ENCODE results near the gene VGLL4. TPM values are rescaled to one million over a fixed set of nuclear protein-coding genes. Genes with fewer than 3 reads are reported as not detected.

The VGLL4 gene
- total RNA-seq, 5 donors from 2014 or later (not counting 1 experiment from before 2014, with no cell fraction given), result 24.7 to 33.4 (median 28.4) TPM

DNA sequence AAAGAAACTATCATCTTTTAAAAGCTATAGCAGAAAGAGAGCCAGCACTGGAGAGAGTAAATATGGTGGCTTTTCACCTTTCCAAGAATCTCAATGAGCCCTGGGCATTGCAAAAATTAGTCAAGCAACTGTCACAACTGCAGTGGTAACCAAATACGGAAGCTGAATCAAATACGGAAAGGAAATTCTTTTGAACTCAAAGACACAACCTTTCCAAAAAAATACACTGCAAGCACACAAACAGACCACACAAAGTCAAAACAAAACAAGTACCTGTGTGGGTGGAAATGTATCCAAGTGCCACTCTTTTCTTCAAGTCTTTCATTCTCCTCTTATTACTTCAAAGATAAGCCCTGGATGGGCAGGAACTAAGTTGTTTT lies 17.6 kb downstream of the VGLL4 start:
- H3K4me3 ChIP-seq (ENCODE audit: control insufficient read depth in 1 of 2, extremely low read depth in 1 of 2, low read length in 1 of 2), result no peak overlapping the region
- ChIA-PET POLR2A (interaction anchor here in 1 of 2 donors (0.5 kb wide), 1 partner anchor 148 kb away, joined by 3 read pairs; no protein-coding TSS in a partner anchor), CTCF (interaction anchor here in 1 of 2 donors (0.6 to 1.3 kb wide), 2 partner anchors 45 to 247 kb away, joined by 4 read pairs; no protein-coding TSS in a partner anchor)
- no peaks in the 10 kb centered on the region for H3K9me3 Mint-ChIP-seq
- H3K27ac ChIP-seq (ENCODE audit: low read length), result no peak overlapping the region
- peak overlapping the region; percentile 69 to 76 for H3K27ac Mint-ChIP-seq
- H3K9me3 ChIP-seq, result no peaks in the 10 kb centered on the region
- WGBS (ENCODE audit: insufficient coverage), result no CpG with 5 or more reads among the region's 2 CpGs
- no peaks in the 10 kb centered on the region for H3K27me3 Mint-ChIP-seq
- DNase-seq, result no peak
- peaks cover 18 to 48% of the 10 kb centered on the region in 2 experiments for H3K4me1 ChIP-seq (ENCODE audit: control insufficient read depth in 1 of 2, extremely low read depth in 1 of 2, insufficient read depth in 2 of 2, low read length in 2 of 2)
- no peaks in the 10 kb centered on the region for H3K27me3 ChIP-seq (replicated peaks in 1 of 2; ENCODE audit: control insufficient read depth in 2 of 2, extremely low read depth in 1 of 2, insufficient read depth in 2 of 2, low read length in 1 of 2)
- H3K36me3 ChIP-seq (ENCODE audit: control insufficient read depth in 2 of 2, extremely low read depth in 1 of 2, insufficient read depth in 1 of 2, low read length in 1 of 2), result no peaks in the 10 kb centered on the region
- peaks cover 8% of the 10 kb centered on the region for H3K36me3 Mint-ChIP-seq
- H3K4me3 Mint-ChIP-seq, result peak overlapping the region; percentile 6 to 79 (median 11)
- ATAC-seq (replicated peaks in 1 of 4), result no peak
- peaks cover 60 to 72% (median 68%) of the 10 kb centered on the region in 3 donors for H3K4me1 Mint-ChIP-seq

DNA sequence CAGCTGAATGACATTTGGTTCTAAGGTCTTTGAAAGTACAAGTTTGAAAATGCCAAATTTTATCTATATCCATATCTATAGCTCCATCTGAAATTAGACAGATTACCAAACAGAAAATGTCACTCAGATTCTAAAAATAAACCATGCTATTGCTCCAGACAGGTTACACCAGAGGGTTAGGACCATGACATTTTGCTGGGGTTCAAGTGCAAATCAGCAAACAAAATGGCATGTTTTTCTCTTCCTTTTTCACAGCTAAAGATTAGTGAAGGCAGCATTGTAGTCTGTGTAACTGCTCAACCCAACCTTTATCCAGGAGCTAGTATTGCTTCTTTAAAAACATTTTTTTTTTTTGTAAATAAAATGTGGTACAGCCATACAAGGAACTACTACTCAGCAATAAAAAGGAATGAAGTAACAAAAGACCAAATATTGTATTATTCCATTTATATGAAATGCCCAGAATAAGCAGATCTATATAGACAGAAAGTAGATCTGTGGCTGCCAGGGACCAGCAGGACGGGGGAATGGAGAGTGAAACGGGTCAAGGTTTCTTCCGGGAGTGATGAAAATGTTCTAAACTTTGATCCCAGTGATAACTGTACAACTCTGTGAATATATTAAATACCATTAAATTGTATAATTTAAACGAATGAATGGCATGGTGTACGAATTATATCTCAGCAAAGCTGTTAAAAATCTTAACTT lies 18.2 kb downstream of the VGLL4 start:
- Histone ChIP-seq H3K9me3 (no peaks in the 10 kb centered on the region), H3K27ac (ENCODE audit: low read length) (no peak overlapping the region), H3K36me3 (ENCODE audit: control insufficient read depth in 2 of 2, extremely low read depth in 1 of 2, insufficient read depth in 1 of 2, low read length in 1 of 2) (no peaks in the 10 kb centered on the region), H3K4me3 (ENCODE audit: control insufficient read depth in 1 of 2, extremely low read depth in 1 of 2, low read length in 1 of 2) (no peak overlapping the region), H3K4me1 (ENCODE audit: control insufficient read depth in 1 of 2, extremely low read depth in 1 of 2, insufficient read depth in 2 of 2, low read length in 2 of 2) (peaks cover 18 to 45% of the 10 kb centered on the region in 2 experiments), H3K27me3 (replicated peaks in 1 of 2; ENCODE audit: control insufficient read depth in 2 of 2, extremely low read depth in 1 of 2, insufficient read depth in 2 of 2, low read length in 1 of 2) (no peaks in the 10 kb centered on the region)
- Mint-ChIP-seq H3K36me3 (peaks cover 6% of the 10 kb centered on the region), H3K4me3 (peak overlapping the region; percentile 62 to 79 (median 62)), H3K4me1 (peaks cover 61 to 72% (median 69%) of the 10 kb centered on the region in 3 donors), H3K27me3 (no peaks in the 10 kb centered on the region), H3K27ac (peak overlapping the region; percentile 86 to 90), H3K9me3 (no peaks in the 10 kb centered on the region)
- POLR2A ChIA-PET, result interaction anchor here in 1 of 2 donors (0.7 kb wide), 1 partner anchor 8 kb away, joined by 3 read pairs; no protein-coding TSS in a partner anchor
- CTCF ChIA-PET, result interaction anchor here in 1 of 2 donors (0.6 to 1.3 kb wide), 2 partner anchors 44 to 246 kb away, joined by 4 read pairs; no protein-coding TSS in a partner anchor
- ATAC-seq (replicated peaks in 1 of 4) (no peak), DNase-seq (no peak)
- no CpG with 5 or more reads among the region's 5 CpGs for whole genome bisulfite sequencing (ENCODE audit: insufficient coverage)

DNA sequence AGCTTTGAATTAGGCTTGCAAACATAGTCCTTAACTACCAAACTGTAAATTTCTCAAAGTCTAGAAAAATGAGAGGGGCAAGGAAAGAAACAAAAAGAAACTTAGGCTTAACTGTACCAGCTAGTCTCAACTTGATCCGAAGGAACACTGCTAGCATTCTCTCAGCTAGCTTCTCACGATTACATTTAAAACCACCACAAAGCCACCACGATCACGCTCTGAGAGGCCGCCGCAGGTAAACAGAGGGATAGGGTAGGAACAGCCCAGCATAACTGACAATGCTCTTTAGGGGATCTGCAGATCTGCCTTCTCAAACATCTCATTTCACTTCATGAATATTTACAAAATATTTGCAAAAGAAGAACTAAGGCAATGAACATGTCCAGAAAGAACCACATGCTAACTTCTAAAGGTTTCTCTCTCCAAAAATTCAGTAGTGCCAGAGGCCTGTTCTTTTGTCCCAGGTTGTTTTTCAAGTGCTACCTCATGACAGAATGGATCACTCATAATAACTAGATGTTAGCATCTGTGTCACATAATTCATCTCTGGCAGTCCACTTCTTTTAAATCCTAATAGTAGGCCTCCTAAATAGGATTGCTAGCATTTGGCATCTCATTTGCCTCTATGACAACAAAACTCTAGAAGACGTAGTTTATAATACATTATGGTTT lies 18.9 kb downstream of the VGLL4 start:
- ChIA-PET POLR2A (interaction anchor here (0.6 to 0.9 kb wide), 4 partner anchors 7 to 149 kb away, joined by 3 to 5 read pairs (median 3); no protein-coding TSS in a partner anchor), CTCF (interaction anchor here in 1 of 2 donors (0.9 to 1.0 kb wide), 2 partner anchors 9 to 12 kb away, joined by 3 read pairs; no protein-coding TSS in a partner anchor)
- Mint-ChIP-seq H3K36me3 (peaks cover 3% of the 10 kb centered on the region), H3K27ac (peak overlapping the region; percentile 86 to 90), H3K9me3 (no peaks in the 10 kb centered on the region), H3K4me3 (peak overlapping the region; percentile 62 to 79 (median 62)), H3K4me1 (peaks cover 68 to 76% (median 72%) of the 10 kb centered on the region in 3 donors), H3K27me3 (no peaks in the 10 kb centered on the region)
- WGBS (ENCODE audit: insufficient coverage), result 27% methylated on average over 6 of the region's 7 CpGs
- ATAC-seq (replicated peaks in 1 of 4), result peak; percentile 63 to 83 (median 71)
- Histone ChIP-seq H3K27ac (ENCODE audit: low read length) (peak overlapping the region; percentile 46), H3K9me3 (no peaks in the 10 kb centered on the region), H3K36me3 (ENCODE audit: control insufficient read depth in 2 of 2, extremely low read depth in 1 of 2, insufficient read depth in 1 of 2, low read length in 1 of 2) (no peaks in the 10 kb centered on the region), H3K27me3 (replicated peaks in 1 of 2; ENCODE audit: control insufficient read depth in 2 of 2, extremely low read depth in 1 of 2, insufficient read depth in 2 of 2, low read length in 1 of 2) (no peaks in the 10 kb centered on the region), H3K4me1 (ENCODE audit: control insufficient read depth in 1 of 2, extremely low read depth in 1 of 2, insufficient read depth in 2 of 2, low read length in 2 of 2) (peaks cover 24 to 45% of the 10 kb centered on the region in 2 experiments), H3K4me3 (ENCODE audit: control insufficient read depth in 1 of 2, extremely low read depth in 1 of 2, low read length in 1 of 2) (peak overlapping the region in 1 of 2 donors; percentile 59)
- DNase-seq, result peak in 18 of 35 experiments; percentile 10 to 56 (median 22)

DNA sequence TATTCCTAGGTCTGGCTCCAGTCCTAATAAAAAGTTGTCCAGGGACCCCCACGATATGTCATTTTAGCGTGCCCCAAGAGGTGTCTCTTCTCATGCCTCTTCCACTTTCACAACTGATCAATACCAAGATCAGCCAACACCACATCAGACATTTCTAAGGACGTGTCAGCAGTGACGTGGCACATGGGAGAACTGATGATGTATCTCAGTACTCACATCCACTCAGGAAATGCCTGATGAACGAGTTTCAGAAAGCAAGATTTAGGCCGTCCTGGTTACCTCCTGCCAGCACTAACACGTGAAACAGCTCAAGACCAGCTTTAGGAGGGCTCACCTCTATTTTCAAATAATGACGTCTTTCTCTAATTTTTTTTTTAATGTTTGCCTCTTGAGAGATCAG lies 19.6 kb downstream of the VGLL4 start:
- DNase-seq, result peak in 34 of 35 experiments; percentile 13 to 76 (median 55)
- H3K27me3 Mint-ChIP-seq, result no peaks in the 10 kb centered on the region
- Histone ChIP-seq H3K9me3 (no peaks in the 10 kb centered on the region), H3K4me3 (ENCODE audit: control insufficient read depth in 1 of 2, extremely low read depth in 1 of 2, low read length in 1 of 2) (peak overlapping the region in 1 of 2 donors; percentile 59), H3K27ac (ENCODE audit: low read length) (peak overlapping the region; percentile 46), H3K4me1 (ENCODE audit: control insufficient read depth in 1 of 2, extremely low read depth in 1 of 2, insufficient read depth in 2 of 2, low read length in 2 of 2) (peaks cover 25 to 52% of the 10 kb centered on the region in 2 experiments), H3K36me3 (ENCODE audit: control insufficient read depth in 2 of 2, extremely low read depth in 1 of 2, insufficient read depth in 1 of 2, low read length in 1 of 2) (no peaks in the 10 kb centered on the region), H3K27me3 (replicated peaks in 1 of 2; ENCODE audit: control insufficient read depth in 2 of 2, extremely low read depth in 1 of 2, insufficient read depth in 2 of 2, low read length in 1 of 2) (no peaks in the 10 kb centered on the region)
- ChIA-PET CTCF (interaction anchor here in 1 of 2 donors (0.9 to 1.4 kb wide), 3 partner anchors 10 to 27 kb away, joined by 3 to 5 read pairs (median 3); no protein-coding TSS in a partner anchor), POLR2A (interaction anchor here (0.6 to 0.9 kb wide), 2 partner anchors 17 to 149 kb away, joined by 3 to 5 read pairs; no protein-coding TSS in a partner anchor)
- peak overlapping the region; percentile 62 to 79 (median 62) for H3K4me3 Mint-ChIP-seq
- H3K27ac Mint-ChIP-seq, result peak overlapping the region; percentile 86 to 90
- WGBS (ENCODE audit: insufficient coverage), result 14% methylated on average over 5 of the region's 8 CpGs
- ATAC-seq (replicated peaks in 1 of 4), result peak; percentile 50 to 95 (median 62)
- peaks cover 3% of the 10 kb centered on the region for H3K36me3 Mint-ChIP-seq
- no peaks in the 10 kb centered on the region for H3K9me3 Mint-ChIP-seq
- H3K4me1 Mint-ChIP-seq, result peaks cover 75 to 83% (median 78%) of the 10 kb centered on the region in 3 donors

DNA sequence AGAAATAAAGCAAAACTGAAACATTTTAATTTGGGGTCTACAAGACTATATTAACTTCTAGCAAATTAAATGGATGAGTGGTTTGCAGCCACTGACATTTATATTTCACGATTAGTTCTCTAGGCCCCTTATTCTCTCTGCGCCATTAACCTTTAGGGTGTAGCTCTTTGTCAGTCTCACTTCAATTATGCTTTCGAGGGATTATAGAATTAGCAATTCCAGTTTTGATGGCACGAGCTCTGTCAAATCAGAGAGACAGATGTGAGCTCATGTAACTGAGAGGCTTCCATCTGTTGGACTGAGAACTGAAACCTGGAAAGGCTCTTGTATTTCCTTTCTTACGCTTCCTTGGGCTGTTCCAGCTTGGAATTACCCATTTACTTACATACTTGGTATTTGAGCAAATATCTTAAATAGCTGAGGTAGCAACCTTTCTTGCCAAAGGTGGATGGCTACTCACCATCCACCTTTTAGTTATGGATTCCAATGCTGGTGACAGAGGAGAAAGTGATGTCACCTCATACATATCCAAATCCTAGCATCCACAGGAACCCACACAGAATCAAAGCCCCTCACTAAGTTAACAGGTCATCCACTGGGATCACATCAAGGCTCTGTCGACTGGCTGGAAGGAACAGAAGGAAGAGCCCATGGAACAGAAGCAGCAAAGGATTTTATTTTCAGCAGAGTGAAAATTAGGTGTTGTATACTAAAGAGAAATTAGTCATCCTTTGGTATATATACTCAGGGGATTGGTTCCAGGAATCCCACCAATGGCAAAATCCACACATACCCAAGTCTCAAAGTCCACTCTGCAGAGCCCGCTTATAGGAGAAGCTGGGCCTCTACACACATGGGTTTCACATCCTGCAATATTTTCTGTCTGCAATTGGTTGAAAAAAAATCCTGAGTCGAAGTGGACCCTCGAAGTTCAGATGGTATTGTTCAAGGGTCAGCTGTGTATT lies 20.8 kb downstream of the VGLL4 start:
- H3K4me3 ChIP-seq (ENCODE audit: control insufficient read depth in 1 of 2, extremely low read depth in 1 of 2, low read length in 1 of 2), result no peak overlapping the region
- WGBS (ENCODE audit: insufficient coverage), result 100% methylated on average over 6 of the region's 9 CpGs
- no peaks in the 10 kb centered on the region for H3K36me3 ChIP-seq (ENCODE audit: control insufficient read depth in 2 of 2, extremely low read depth in 1 of 2, insufficient read depth in 1 of 2, low read length in 1 of 2)
- CTCF ChIA-PET, result interaction anchor here (0.6 to 1.4 kb wide), 6 partner anchors 18 to 1187 kb away, joined by 3 to 5 read pairs (median 4); no protein-coding TSS in a partner anchor
- H3K4me1 Mint-ChIP-seq, result peaks cover 80 to 86% (median 82%) of the 10 kb centered on the region in 3 donors
- H3K9me3 Mint-ChIP-seq, result no peaks in the 10 kb centered on the region
- no peaks in the 10 kb centered on the region for H3K9me3 ChIP-seq
- H3K27me3 ChIP-seq (replicated peaks in 1 of 2; ENCODE audit: control insufficient read depth in 2 of 2, extremely low read depth in 1 of 2, insufficient read depth in 2 of 2, low read length in 1 of 2), result no peaks in the 10 kb centered on the region
- peaks cover 29 to 52% of the 10 kb centered on the region in 2 experiments for H3K4me1 ChIP-seq (ENCODE audit: control insufficient read depth in 1 of 2, extremely low read depth in 1 of 2, insufficient read depth in 2 of 2, low read length in 2 of 2)
- peaks cover 3% of the 10 kb centered on the region for H3K36me3 Mint-ChIP-seq
- no peak overlapping the region for H3K4me3 Mint-ChIP-seq
- ATAC-seq (replicated peaks in 1 of 4), result no peak
- POLR2A ChIA-PET, result interaction anchor here (0.6 to 0.7 kb wide), 2 partner anchors 19 to 67 kb away, joined by 3 to 4 read pairs; no protein-coding TSS in a partner anchor
- no peak overlapping the region for H3K27ac ChIP-seq (ENCODE audit: low read length)
- DNase-seq, result no peak
- H3K27me3 Mint-ChIP-seq, result no peaks in the 10 kb centered on the region
- H3K27ac Mint-ChIP-seq, result no peak overlapping the region
